ENCODE results near the gene KIF7. TPM values are rescaled to one million over a fixed set of nuclear protein-coding genes. Genes with fewer than 3 reads are reported as not detected.
A peak's percentile ranks its signal among the peaks of the same experiment; 100 is the strongest.

Gene KIF7
- total RNA-seq, 1 experiment from 2014 or later, result 2.1 TPM

- in situ Hi-C loops (cut with HindIII; ENCODE audit: low pct_unique_long_range_greater_than_20kb, low sequenced_read_pairs), result no loop called here
- no peak for DNase-seq (ENCODE audit: low read depth, low spot score)
Observed at GRCh38 chr15:89656116-89656815, 999 bp upstream of the KIF7 start.

- in situ Hi-C loops (cut with HindIII; ENCODE audit: low pct_unique_long_range_greater_than_20kb, low sequenced_read_pairs), result no loop called here
- no peak for DNase-seq (ENCODE audit: low read depth, low spot score)
Observed at GRCh38 chr15:89654301-89654761, 936 bp downstream of the KIF7 start.

GRCh38 chr15:89653578-89653977 is 1.7 kb downstream of the KIF7 start:
- DNase-seq (ENCODE audit: low read depth, low spot score), result no peak
- in situ Hi-C loops (cut with HindIII; ENCODE audit: low pct_unique_long_range_greater_than_20kb, low sequenced_read_pairs), result no loop called here

GRCh38 chr15:89652666-89653065 is 2.6 kb downstream of the KIF7 start:
- DNase-seq (ENCODE audit: low read depth, low spot score), result no peak
- in situ Hi-C loops (cut with HindIII; ENCODE audit: low pct_unique_long_range_greater_than_20kb, low sequenced_read_pairs), result no loop called here

- no peak for DNase-seq (ENCODE audit: low read depth, low spot score)
- in situ Hi-C loops (cut with HindIII; ENCODE audit: low pct_unique_long_range_greater_than_20kb, low sequenced_read_pairs), result no loop called here
Observed at GRCh38 chr15:89652131-89652530, 3.1 kb downstream of the KIF7 start.

GRCh38 chr15:89649716-89650115 is 5.6 kb downstream of the KIF7 start:
- in situ Hi-C loops (cut with HindIII; ENCODE audit: low pct_unique_long_range_greater_than_20kb, low sequenced_read_pairs), result no loop called here

GRCh38 chr15:89649013-89649625 is 6.1 kb downstream of the KIF7 start:
- in situ Hi-C loops (cut with HindIII; ENCODE audit: low pct_unique_long_range_greater_than_20kb, low sequenced_read_pairs), result no loop called here
- DNase-seq (ENCODE audit: low read depth, low spot score), result no peak

More at GRCh38 chr15:89649716-89650115, 5.6 kb downstream of the KIF7 start:
- no peak for DNase-seq (ENCODE audit: low read depth, low spot score)

- no peak for DNase-seq (ENCODE audit: low read depth, low spot score)
- in situ Hi-C loops (cut with HindIII; ENCODE audit: low pct_unique_long_range_greater_than_20kb, low sequenced_read_pairs), result no loop called here
Observed at GRCh38 chr15:89648106-89649012, 6.9 kb downstream of the KIF7 start.

GRCh38 chr15:89647191-89647851 is 7.9 kb downstream of the KIF7 start:
- DNase-seq (ENCODE audit: low read depth, low spot score), result peak; percentile 65
- in situ Hi-C loops (cut with HindIII; ENCODE audit: low pct_unique_long_range_greater_than_20kb, low sequenced_read_pairs), result no loop called here

GRCh38 chr15:89646416-89647141 is 8.7 kb downstream of the KIF7 start:
- DNase-seq (ENCODE audit: low read depth, low spot score), result no peak
- in situ Hi-C loops (cut with HindIII; ENCODE audit: low pct_unique_long_range_greater_than_20kb, low sequenced_read_pairs), result no loop called here

- no peak for DNase-seq (ENCODE audit: low read depth, low spot score)
- in situ Hi-C loops (cut with HindIII; ENCODE audit: low pct_unique_long_range_greater_than_20kb, low sequenced_read_pairs), result no loop called here
Observed at GRCh38 chr15:89645680-89646079, 9.6 kb downstream of the KIF7 start.

GRCh38 chr15:89642106-89642505 is 13.2 kb downstream of the KIF7 start:
- no peak for DNase-seq (ENCODE audit: low read depth, low spot score)
- in situ Hi-C loops (cut with HindIII; ENCODE audit: low pct_unique_long_range_greater_than_20kb, low sequenced_read_pairs), result no loop called here

- in situ Hi-C loops (cut with HindIII; ENCODE audit: low pct_unique_long_range_greater_than_20kb, low sequenced_read_pairs), result no loop called here
Observed at GRCh38 chr15:89641053-89641452, 14.2 kb downstream of the KIF7 start.

GRCh38 chr15:89640245-89640644 is 15.0 kb downstream of the KIF7 start:
- no peak for DNase-seq (ENCODE audit: low read depth, low spot score)
- in situ Hi-C loops (cut with HindIII; ENCODE audit: low pct_unique_long_range_greater_than_20kb, low sequenced_read_pairs), result no loop called here

More at GRCh38 chr15:89641053-89641452, 14.2 kb downstream of the KIF7 start:
- no peak for DNase-seq (ENCODE audit: low read depth, low spot score)

GRCh38 chr15:89633585-89633984 is 21.7 kb downstream of the KIF7 start:
- DNase-seq (ENCODE audit: low read depth, low spot score), result no peak
- in situ Hi-C loops (cut with HindIII; ENCODE audit: low pct_unique_long_range_greater_than_20kb, low sequenced_read_pairs), result no loop called here

GRCh38 chr15:89632563-89633430 is 22.5 kb downstream of the KIF7 start:
- no peak for DNase-seq (ENCODE audit: low read depth, low spot score)
- in situ Hi-C loops (cut with HindIII; ENCODE audit: low pct_unique_long_range_greater_than_20kb, low sequenced_read_pairs), result no loop called here

Measured in SK-MEL-5 (cell line).